C4-2B (cell line): ENCODE measurements around the gene UHRF1.

Experiments
- CTCF ChIP-seq: fragments of 450-650 bp; conservative IDR thresholded peaks from 2 replicates; pipeline ENCODE4 v1.5.1; 2017; ENCODE audit warnings: mild to moderate bottlenecking
- ZFX ChIP-seq: fragments of 450-650 bp; IDR thresholded peaks from 2 replicates; pipeline ENCODE4 v1.6.1; 2017

- TF ChIP-seq CTCF (no peak), ZFX (no peak)
Observed at GRCh38 chr19:4910594-4911281, 1.4 kb downstream of the UHRF1 start.
